Duodenal mucosa (tissue), 2 donors: Measurements from ENCODE around the gene HERPUD1.

Experiments
- H3K27ac ChIP-seq: one replicate; pipeline ENCODE4 v1.7.0; 2013; ENCODE audit warnings: low read depth, low read length
- H3K27me3 ChIP-seq, 2 donors: one replicate each; pipeline ENCODE4 v1.7.0; 2013; ENCODE audit warnings: low read length in 2 of 2, control low read depth in 1 of 2; ENCODE audit not compliant: insufficient read depth in 2 of 2, control insufficient read depth in 1 of 2
- H3K36me3 ChIP-seq, 2 donors: one replicate each; pipeline ENCODE4 v1.7.0; 2013; ENCODE audit warnings: low read length in 2 of 2, control low read depth in 1 of 2; ENCODE audit not compliant: insufficient read depth in 2 of 2, control insufficient read depth in 1 of 2
- H3K4me1 ChIP-seq, 2 donors: one replicate each; pipeline ENCODE4 v1.7.0; 2013; ENCODE audit warnings: low read length in 2 of 2, control low read depth in 1 of 2; ENCODE audit not compliant: insufficient read depth in 2 of 2, control insufficient read depth in 1 of 2
- H3K4me3 ChIP-seq, 2 donors: one replicate each; pipeline ENCODE4 v1.7.0; 2013; ENCODE audit warnings: low read length in 2 of 2, low read depth in 1 of 2
- H3K9ac ChIP-seq, 2 donors: one replicate each; pipeline ENCODE4 v1.7.0; 2013; ENCODE audit warnings: low read length in 2 of 2, low read depth in 1 of 2
- H3K9me3 ChIP-seq, 2 donors: one replicate each; pipeline ENCODE4 v1.7.0; 2013; ENCODE audit warnings: low read length in 2 of 2, control low read depth in 1 of 2; ENCODE audit not compliant: control insufficient read depth in 1 of 2

Gene HERPUD1

DNA sequence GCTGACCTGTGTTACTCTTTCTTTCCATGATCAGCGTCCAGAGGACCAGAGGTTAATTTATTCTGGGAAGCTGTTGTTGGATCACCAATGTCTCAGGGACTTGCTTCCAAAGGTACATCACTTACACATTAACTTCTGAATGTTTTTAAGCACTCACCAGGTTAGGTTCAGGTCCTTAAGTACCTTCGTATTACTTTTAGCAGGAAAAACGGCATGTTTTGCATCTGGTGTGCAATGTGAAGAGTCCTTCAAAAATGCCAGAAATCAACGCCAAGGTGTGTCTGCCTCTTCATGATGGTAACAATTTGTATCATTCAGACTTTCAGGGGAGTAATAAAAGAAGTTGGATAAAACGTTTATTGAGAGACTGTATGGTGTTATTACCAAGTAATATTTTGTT, 3.3 kb downstream of the HERPUD1 start:
- H3K4me1 ChIP-seq = peaks cover 30 to 46% of the 10 kb centered on the region in 2 donors
- H3K9ac ChIP-seq = peak overlapping the region in 1 of 2 donors; percentile 37

GRCh38 chr16:56936491-56936890, 4.5 kb downstream of the HERPUD1 start:
- H3K4me1 ChIP-seq = peaks cover 19 to 36% of the 10 kb centered on the region in 2 donors
- H3K9me3 ChIP-seq = no peaks in the 10 kb centered on the region
- H3K27me3 ChIP-seq = no peaks in the 10 kb centered on the region
- H3K36me3 ChIP-seq = peaks cover 60 to 69% of the 10 kb centered on the region in 2 donors
- no peak overlapping the region for H3K9ac ChIP-seq
- H3K27ac ChIP-seq = no peak overlapping the region
- peak overlapping the region in 1 of 2 donors; percentile 8 for H3K4me3 ChIP-seq

More for the DNA sequence above, 3.3 kb downstream of the HERPUD1 start:
- H3K27ac ChIP-seq = no peak overlapping the region
- H3K27me3 ChIP-seq = no peaks in the 10 kb centered on the region
- H3K9me3 ChIP-seq = no peaks in the 10 kb centered on the region
- peaks cover 49 to 59% of the 10 kb centered on the region in 2 donors for H3K36me3 ChIP-seq
- peak overlapping the region; percentile 68 to 97 for H3K4me3 ChIP-seq

GRCh38 chr16:56936950-56937349, 5.0 kb downstream of the HERPUD1 start:
- H3K27me3 ChIP-seq = no peaks in the 10 kb centered on the region
- no peak overlapping the region for H3K9ac ChIP-seq
- H3K4me3 ChIP-seq = peak overlapping the region in 1 of 2 donors; percentile 17
- peaks cover 64 to 73% of the 10 kb centered on the region in 2 donors for H3K36me3 ChIP-seq
- no peaks in the 10 kb centered on the region for H3K9me3 ChIP-seq
- H3K27ac ChIP-seq = no peak overlapping the region
- peaks cover 17 to 34% of the 10 kb centered on the region in 2 donors for H3K4me1 ChIP-seq

DNA sequence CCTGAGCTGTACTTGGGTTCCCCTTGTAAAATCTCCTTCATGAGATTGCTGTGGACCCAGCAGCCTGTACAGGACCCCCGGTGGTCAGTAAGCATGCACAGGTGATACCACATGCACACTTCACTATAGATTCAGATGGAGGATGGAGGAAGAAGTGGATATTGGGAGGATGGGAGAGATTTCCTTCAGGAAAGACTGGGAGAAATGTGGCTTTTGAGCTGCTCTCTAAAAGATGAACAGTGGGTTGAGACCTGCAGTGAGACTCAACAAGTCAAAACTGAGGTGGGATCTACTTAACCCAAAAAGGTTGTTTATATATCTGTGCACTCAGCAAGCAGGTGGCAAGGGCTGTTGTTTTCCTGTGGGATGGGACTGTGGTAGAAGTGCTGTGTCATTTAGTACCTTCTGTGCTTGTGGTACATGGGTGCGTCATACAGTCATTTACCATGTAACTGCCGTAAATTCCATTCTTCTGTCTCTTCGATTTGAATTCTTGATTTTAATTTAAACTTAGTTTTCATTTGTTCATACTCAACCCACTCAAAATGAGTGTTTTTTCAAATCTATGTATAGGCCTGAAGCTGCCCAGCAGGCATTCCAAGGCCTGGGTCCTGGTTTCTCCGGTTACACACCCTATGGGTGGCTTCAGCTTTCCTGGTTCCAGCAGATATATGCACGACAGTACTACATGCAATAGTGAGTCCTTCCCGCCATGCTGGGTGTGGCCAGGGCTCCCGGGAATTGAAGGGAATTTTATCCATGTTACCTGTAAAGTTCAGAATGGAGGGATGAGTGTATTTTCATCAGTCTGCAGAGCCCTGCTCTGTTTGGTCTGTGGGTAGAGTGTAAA, 6.9 kb downstream of the HERPUD1 start:
- Histone ChIP-seq H3K4me3 (peak overlapping the region in 1 of 2 donors; percentile 25), H3K4me1 (peaks cover 17 to 30% of the 10 kb centered on the region in 2 donors)

GRCh38 chr16:56939801-56940200, 7.9 kb downstream of the HERPUD1 start:
- Histone ChIP-seq H3K4me3 (no peak overlapping the region), H3K9me3 (no peaks in the 10 kb centered on the region), H3K36me3 (peaks cover 86 to 93% of the 10 kb centered on the region in 2 donors), H3K27ac (no peak overlapping the region), H3K4me1 (peaks cover 11 to 22% of the 10 kb centered on the region in 2 donors), H3K27me3 (no peaks in the 10 kb centered on the region), H3K9ac (no peak overlapping the region)

More for the DNA sequence above, 6.9 kb downstream of the HERPUD1 start:
- Histone ChIP-seq H3K9ac (no peak overlapping the region), H3K27ac (no peak overlapping the region), H3K27me3 (no peaks in the 10 kb centered on the region), H3K36me3 (peaks cover 84 to 86% of the 10 kb centered on the region in 2 donors), H3K9me3 (no peaks in the 10 kb centered on the region)

DNA sequence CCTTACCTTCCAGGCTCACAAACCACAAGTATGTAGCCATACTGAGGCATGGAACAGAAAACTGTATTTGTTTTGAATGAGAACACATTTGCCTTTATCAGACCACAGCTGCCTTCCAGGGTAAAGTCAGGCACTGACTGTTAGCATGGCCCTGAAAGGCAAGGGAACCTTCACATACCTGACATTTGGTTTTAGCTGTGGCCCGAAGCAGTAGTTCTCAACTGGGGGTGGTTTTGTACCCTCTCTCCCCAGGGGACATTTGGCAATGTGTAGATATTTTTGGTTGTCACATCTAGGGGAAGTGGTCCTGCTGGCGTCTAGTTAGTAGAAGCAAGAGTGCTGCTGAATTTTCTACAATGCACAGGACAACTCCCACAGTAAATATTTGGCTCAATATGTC, 9.2 kb downstream of the HERPUD1 start:
- no peak overlapping the region for H3K4me3 ChIP-seq
- H3K9me3 ChIP-seq = no peaks in the 10 kb centered on the region
- H3K36me3 ChIP-seq = peaks cover 81 to 92% of the 10 kb centered on the region in 2 donors
- H3K9ac ChIP-seq = no peak overlapping the region
- no peak overlapping the region for H3K27ac ChIP-seq
- H3K27me3 ChIP-seq = no peaks in the 10 kb centered on the region
- H3K4me1 ChIP-seq = peaks cover 5 to 11% of the 10 kb centered on the region in 2 donors

DNA sequence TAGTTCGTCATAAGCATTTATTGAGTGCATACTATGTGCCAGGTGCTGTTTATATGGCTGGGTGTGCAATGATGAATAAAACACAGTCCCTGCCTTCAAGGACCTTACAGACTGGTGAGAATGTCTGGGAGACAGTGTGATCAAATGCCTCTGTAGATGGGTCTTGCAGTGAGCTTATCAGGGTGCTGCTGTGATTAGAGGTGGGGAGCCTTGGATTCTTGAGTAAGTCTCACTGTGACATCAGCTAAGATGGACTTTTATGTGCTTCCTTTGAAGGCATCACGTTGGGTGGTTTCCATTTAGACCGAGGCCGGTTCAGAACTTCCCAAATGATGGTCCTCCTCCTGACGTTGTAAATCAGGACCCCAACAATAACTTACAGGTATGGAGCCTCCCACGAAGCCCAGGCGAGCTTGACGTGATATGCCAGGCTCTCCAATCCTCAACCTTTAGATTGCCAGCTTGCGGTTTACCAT, 10.0 kb downstream of the HERPUD1 start:
- Histone ChIP-seq H3K4me3 (no peak overlapping the region), H3K9ac (no peak overlapping the region), H3K9me3 (no peaks in the 10 kb centered on the region), H3K4me1 (peaks cover 5 to 11% of the 10 kb centered on the region in 2 donors), H3K27me3 (no peaks in the 10 kb centered on the region), H3K36me3 (peaks cover 73 to 84% of the 10 kb centered on the region in 2 donors), H3K27ac (no peak overlapping the region)

- Histone ChIP-seq H3K36me3 (peaks cover 53 to 65% of the 10 kb centered on the region in 2 donors), H3K4me1 (peaks cover 5 to 6% of the 10 kb centered on the region in 2 donors)
Measured at GRCh38 chr16:56943761-56944375, 11.9 kb downstream of the HERPUD1 start.

GRCh38 chr16:56944954-56945839, 13.3 kb downstream of the HERPUD1 start:
- no peak overlapping the region for H3K9ac ChIP-seq

More at GRCh38 chr16:56943761-56944375, 11.9 kb downstream of the HERPUD1 start:
- no peak overlapping the region for H3K4me3 ChIP-seq
- no peaks in the 10 kb centered on the region for H3K9me3 ChIP-seq
- no peaks in the 10 kb centered on the region for H3K27me3 ChIP-seq
- no peak overlapping the region for H3K27ac ChIP-seq
- H3K9ac ChIP-seq = no peak overlapping the region

More at GRCh38 chr16:56944954-56945839, 13.3 kb downstream of the HERPUD1 start:
- H3K4me1 ChIP-seq = no peaks in the 10 kb centered on the region
- H3K9me3 ChIP-seq = no peaks in the 10 kb centered on the region
- H3K36me3 ChIP-seq = peaks cover 40 to 52% of the 10 kb centered on the region in 2 donors
- H3K27ac ChIP-seq = no peak overlapping the region
- H3K27me3 ChIP-seq = no peaks in the 10 kb centered on the region
- no peak overlapping the region for H3K4me3 ChIP-seq
